Tibial nerve (tissue), 4 donors: Measurements from ENCODE around the gene PLP2.

ENCODE experiments used
- EP300 ChIP-seq, 2 donors: sonication (generic); formaldehyde crosslinking; IDR thresholded peaks; one replicate each; pipeline ENCODE4 v1.6.1; 2017; ENCODE audit warnings: antibody characterized with exemption in 2 of 2, mild to moderate bottlenecking in 1 of 2
- TF ChIP-seq, protein P1 (sequence below), 5 experiments: fragments of 200-600 bp in 3 of 5; fragments of 450-650 bp in 2 of 5; sonication (generic) in 3 of 5; IDR thresholded peaks; one replicate each; pipeline ENCODE4 v1.5.1; 2016 to 2019; ENCODE audit warnings: antibody characterized with exemption in 5 of 5, mild to moderate bottlenecking in 3 of 5, moderate library complexity in 2 of 5

DNA sequence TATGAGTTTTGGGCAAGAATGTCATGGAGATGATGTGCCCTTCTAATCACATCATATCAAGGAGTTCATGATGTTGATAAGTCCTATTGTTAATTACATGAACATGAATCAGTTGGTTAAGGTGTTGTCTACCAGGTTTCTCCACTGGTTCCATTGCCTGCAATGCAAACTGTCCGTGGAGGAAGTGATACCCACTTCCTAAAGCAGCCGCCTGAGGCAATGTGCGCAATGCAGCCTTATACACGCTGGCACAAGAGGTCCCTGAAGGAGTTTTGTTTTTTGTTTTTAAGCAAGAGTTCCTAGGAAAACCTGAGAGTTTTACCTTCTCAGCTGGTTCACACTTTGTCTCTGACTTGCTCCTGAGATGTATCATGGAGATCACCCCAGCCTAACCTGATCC lies 42.3 kb upstream of the PLP2 start:
- TF ChIP-seq, protein P1, sequence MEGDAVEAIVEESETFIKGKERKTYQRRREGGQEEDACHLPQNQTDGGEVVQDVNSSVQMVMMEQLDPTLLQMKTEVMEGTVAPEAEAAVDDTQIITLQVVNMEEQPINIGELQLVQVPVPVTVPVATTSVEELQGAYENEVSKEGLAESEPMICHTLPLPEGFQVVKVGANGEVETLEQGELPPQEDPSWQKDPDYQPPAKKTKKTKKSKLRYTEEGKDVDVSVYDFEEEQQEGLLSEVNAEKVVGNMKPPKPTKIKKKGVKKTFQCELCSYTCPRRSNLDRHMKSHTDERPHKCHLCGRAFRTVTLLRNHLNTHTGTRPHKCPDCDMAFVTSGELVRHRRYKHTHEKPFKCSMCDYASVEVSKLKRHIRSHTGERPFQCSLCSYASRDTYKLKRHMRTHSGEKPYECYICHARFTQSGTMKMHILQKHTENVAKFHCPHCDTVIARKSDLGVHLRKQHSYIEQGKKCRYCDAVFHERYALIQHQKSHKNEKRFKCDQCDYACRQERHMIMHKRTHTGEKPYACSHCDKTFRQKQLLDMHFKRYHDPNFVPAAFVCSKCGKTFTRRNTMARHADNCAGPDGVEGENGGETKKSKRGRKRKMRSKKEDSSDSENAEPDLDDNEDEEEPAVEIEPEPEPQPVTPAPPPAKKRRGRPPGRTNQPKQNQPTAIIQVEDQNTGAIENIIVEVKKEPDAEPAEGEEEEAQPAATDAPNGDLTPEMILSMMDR (IDR thresholded peaks at IDR 0.05): no peak
- TF ChIP-seq EP300 (IDR thresholded peaks at IDR 0.05): no peak
